Suprapubic skin (tissue), 4 donors: Measurements from ENCODE around the gene LPP.

Experiments
- CTCF ChIP-seq, 2 donors: fragments of 200-600 bp in 1 of 2; fragments of 450-650 bp in 1 of 2; sonication (generic) in 1 of 2; IDR thresholded peaks; one replicate each; pipeline ENCODE4 v1.5.1; 2016 to 2019; ENCODE audit warnings: antibody characterized with exemption in 2 of 2, mild to moderate bottlenecking in 1 of 2, moderate library complexity in 1 of 2
- EP300 ChIP-seq: sonication (generic); formaldehyde crosslinking; IDR thresholded peaks from one replicate; pipeline ENCODE4 v1.6.1; 2017; ENCODE audit warnings: antibody characterized with exemption
- POLR2A ChIP-seq, 2 donors: fragments of 450-650 bp; IDR thresholded peaks; one replicate each; pipeline ENCODE4 v1.6.1; 2017; ENCODE audit warnings: antibody characterized with exemption in 2 of 2, mild to moderate bottlenecking in 2 of 2, moderate library complexity in 2 of 2
- POLR2AphosphoS5 ChIP-seq, 3 donors: sonication (generic); formaldehyde crosslinking; IDR thresholded peaks; one replicate each; pipeline ENCODE4 v1.6.1; 2017; ENCODE audit warnings: antibody characterized with exemption in 3 of 3

GRCh38 chr3:188204526-188204925, 50.6 kb downstream of the LPP start:
- no peak for TF ChIP-seq CTCF (IDR thresholded peaks at IDR 0.05)
- TF ChIP-seq EP300, result no peak
- TF ChIP-seq POLR2A (IDR thresholded peaks at IDR 0.05), result no peak
- no peak for TF ChIP-seq POLR2AphosphoS5 (IDR thresholded peaks at IDR 0.05)
